ENCODE data around the gene GNAT3.

The GNAT3 gene

GRCh38 chr7:80417211-80417793 lies 94.6 kb downstream of the GNAT3 start:
- DNase-seq (ENCODE audit: low spot score) = no peak

- no peak for DNase-seq (ENCODE audit: low spot score)
These were observed 96.3 kb downstream of the GNAT3 start for GRCh38 chr7:80415522-80415921.

GRCh38 chr7:80415114-80415513 lies 96.8 kb downstream of the GNAT3 start:
- no peak for DNase-seq (ENCODE audit: low spot score)

GRCh38 chr7:80414331-80414730 lies 97.5 kb downstream of the GNAT3 start:
- no peak for DNase-seq (ENCODE audit: low spot score)

GRCh38 chr7:80413383-80413945 lies 98.4 kb downstream of the GNAT3 start:
- no peak for DNase-seq (ENCODE audit: low spot score)

GRCh38 chr7:80412842-80413241 lies 99.0 kb downstream of the GNAT3 start:
- no peak for DNase-seq (ENCODE audit: low spot score)

- DNase-seq (ENCODE audit: low spot score) = peak; percentile 47
These were observed 100.2 kb downstream of the GNAT3 start for GRCh38 chr7:80411621-80412020.

GRCh38 chr7:80410081-80410480 lies 101.8 kb downstream of the GNAT3 start:
- DNase-seq (ENCODE audit: low spot score) = no peak

Measured in D341Med (cell line).